GM12891 (cell line): ENCODE data around the gene HNRNPC.

ENCODE experiments used
- POLR2A ChIP-seq: IDR thresholded peaks from 2 replicates; pipeline ENCODE4 v1.6.1; 2011; ENCODE audit warnings: low read depth, low read length, control low read depth
- POLR2AphosphoS5 ChIP-seq: IDR thresholded peaks from 2 replicates; pipeline ENCODE4 v1.6.1; 2011; ENCODE audit warnings: low read depth, low read length, control low read depth
- POU2F2 ChIP-seq: IDR thresholded peaks from 2 replicates; pipeline ENCODE4 v1.6.1; 2011; ENCODE audit warnings: low read depth, mild to moderate bottlenecking, control low read depth, low read length, moderate library complexity
- SPI1 ChIP-seq: IDR thresholded peaks from 2 replicates; pipeline ENCODE4 v1.6.1; 2011; ENCODE audit warnings: low read depth, low read length, control low read depth
- TAF1 ChIP-seq: IDR thresholded peaks from 2 replicates; pipeline ENCODE4 v1.6.1; 2011; ENCODE audit warnings: low read depth, low read length, control low read depth

- TF ChIP-seq POLR2A (no peak), SPI1 (no peak), TAF1 (no peak), POLR2AphosphoS5 (no peak), POU2F2 (no peak)
Observed at GRCh38 chr14:21199611-21200560, 69.4 kb downstream of the HNRNPC start.
